ENCODE measurements around the gene MICU1. TPM values are rescaled to one million over a fixed set of nuclear protein-coding genes. Genes with fewer than 3 reads are reported as not detected.

Gene MICU1
- total and polyA plus RNA-seq, 9 donors, result 29.9 to 117 (median 44.5) TPM

DNA sequence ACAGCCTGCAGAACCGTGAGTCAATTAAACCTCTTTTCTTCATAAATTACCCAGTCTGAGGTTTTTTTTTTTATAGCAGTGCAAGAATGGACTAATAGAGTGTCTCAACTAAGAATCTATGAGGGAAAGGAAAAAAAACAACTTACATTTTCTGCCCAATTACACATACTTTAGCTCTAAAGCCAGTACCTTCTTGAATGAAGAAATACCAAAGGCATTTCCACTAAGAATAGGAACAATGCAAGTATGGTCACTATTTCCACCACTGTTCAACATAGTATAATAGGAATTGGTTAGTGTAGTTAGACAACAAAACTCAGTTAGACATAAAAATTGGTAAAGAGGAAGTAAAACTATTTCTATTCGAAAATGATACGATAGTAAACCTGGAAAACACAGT lies 37.6 kb downstream of the MICU1 start:
- Histone ChIP-seq H3K27ac (no peak overlapping the region), H3K36me3 (no peaks in the 10 kb centered on the region), H3K27me3 (no peaks in the 10 kb centered on the region), H3K4me1 (ENCODE audit: insufficient read depth) (peaks cover 1% of the 10 kb centered on the region), H3K4me3 (no peak overlapping the region), H3K9me3 (no peaks in the 10 kb centered on the region)
- 89 to 95% (median 91%) methylated on average over 3 of the region's 3 CpGs for WGBS, 3 donors
- no peak for DNase-seq
- TF ChIP-seq EP300 (IDR thresholded peaks at IDR 0.05) (no peak), POLR2A (IDR thresholded peaks at IDR 0.05) (no peak)
- TF ChIP-seq, protein P1, sequence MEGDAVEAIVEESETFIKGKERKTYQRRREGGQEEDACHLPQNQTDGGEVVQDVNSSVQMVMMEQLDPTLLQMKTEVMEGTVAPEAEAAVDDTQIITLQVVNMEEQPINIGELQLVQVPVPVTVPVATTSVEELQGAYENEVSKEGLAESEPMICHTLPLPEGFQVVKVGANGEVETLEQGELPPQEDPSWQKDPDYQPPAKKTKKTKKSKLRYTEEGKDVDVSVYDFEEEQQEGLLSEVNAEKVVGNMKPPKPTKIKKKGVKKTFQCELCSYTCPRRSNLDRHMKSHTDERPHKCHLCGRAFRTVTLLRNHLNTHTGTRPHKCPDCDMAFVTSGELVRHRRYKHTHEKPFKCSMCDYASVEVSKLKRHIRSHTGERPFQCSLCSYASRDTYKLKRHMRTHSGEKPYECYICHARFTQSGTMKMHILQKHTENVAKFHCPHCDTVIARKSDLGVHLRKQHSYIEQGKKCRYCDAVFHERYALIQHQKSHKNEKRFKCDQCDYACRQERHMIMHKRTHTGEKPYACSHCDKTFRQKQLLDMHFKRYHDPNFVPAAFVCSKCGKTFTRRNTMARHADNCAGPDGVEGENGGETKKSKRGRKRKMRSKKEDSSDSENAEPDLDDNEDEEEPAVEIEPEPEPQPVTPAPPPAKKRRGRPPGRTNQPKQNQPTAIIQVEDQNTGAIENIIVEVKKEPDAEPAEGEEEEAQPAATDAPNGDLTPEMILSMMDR (IDR thresholded peaks at IDR 0.05), result no peak
- intact Hi-C loops (cut with DNase I), result no loop called here

DNA sequence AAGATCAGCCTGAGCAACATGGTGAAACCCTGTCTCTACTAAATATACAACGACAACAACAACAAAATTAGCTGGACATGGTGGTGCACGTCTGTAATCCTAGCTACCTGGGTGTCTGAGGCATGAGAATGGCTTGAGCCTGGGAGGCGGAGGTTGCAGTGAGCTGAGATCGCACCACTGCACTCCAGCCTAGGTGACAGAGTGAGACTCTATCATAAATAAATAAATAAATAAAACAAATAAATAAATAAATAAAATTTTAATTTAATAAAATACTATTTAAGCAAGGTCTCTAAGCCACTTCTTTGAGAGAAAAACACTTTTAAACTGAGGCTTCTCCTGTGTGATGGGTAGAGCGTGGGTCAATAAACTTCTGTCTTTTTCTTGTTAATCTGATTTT lies 38.3 kb downstream of the MICU1 start:
- DNase-seq, result no peak
- WGBS, 3 donors, result 95 to 97% (median 96%) methylated on average over 5 of the region's 5 CpGs
- no peak overlapping the region for H3K4me3 ChIP-seq
- H3K27me3 ChIP-seq, result no peaks in the 10 kb centered on the region
- H3K36me3 ChIP-seq, result no peaks in the 10 kb centered on the region
- TF ChIP-seq POLR2A (IDR thresholded peaks at IDR 0.05) (no peak), EP300 (IDR thresholded peaks at IDR 0.05) (no peak)
- TF ChIP-seq, protein P1 (IDR thresholded peaks at IDR 0.05), result no peak
- no peak overlapping the region for H3K27ac ChIP-seq
- intact Hi-C loops (cut with DNase I), result no loop called here
- H3K4me1 ChIP-seq (ENCODE audit: insufficient read depth), result peaks cover 3% of the 10 kb centered on the region
- no peaks in the 10 kb centered on the region for H3K9me3 ChIP-seq

DNA sequence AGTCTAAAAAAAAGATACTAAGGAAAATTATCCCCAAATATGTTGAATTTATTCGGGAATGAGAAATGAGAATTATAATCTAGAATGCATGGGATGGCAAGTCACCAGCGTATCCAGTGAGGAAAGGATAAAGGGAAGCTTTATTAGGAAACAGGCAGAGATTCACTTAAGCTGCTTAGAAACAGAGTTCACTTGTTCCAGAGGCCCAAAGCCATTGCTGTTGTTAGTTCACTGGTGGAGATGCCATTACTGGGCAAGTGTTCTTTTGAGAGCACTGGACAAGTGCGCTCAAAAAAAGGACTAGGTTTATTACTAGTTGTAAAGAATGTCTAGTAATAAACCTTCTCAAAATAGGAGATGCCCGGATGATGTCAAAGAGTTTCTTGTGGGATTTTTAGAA lies 51.2 kb downstream of the MICU1 start:
- intact Hi-C loops (cut with DNase I), result no loop called here
- peaks cover 2% of the 10 kb centered on the region for H3K4me1 ChIP-seq (ENCODE audit: insufficient read depth)
- H3K9me3 ChIP-seq, result no peaks in the 10 kb centered on the region
- no peaks in the 10 kb centered on the region for H3K27me3 ChIP-seq
- TF ChIP-seq POLR2A (IDR thresholded peaks at IDR 0.05) (no peak), EP300 (IDR thresholded peaks at IDR 0.05) (no peak)
- TF ChIP-seq, protein P1 (IDR thresholded peaks at IDR 0.05), result no peak
- DNase-seq, result no peak
- no peak overlapping the region for H3K27ac ChIP-seq
- WGBS, 3 donors, result 91 to 96% (median 95%) methylated on average over 4 of the region's 4 CpGs
- H3K36me3 ChIP-seq, result no peaks in the 10 kb centered on the region
- H3K4me3 ChIP-seq, result no peak overlapping the region

DNA sequence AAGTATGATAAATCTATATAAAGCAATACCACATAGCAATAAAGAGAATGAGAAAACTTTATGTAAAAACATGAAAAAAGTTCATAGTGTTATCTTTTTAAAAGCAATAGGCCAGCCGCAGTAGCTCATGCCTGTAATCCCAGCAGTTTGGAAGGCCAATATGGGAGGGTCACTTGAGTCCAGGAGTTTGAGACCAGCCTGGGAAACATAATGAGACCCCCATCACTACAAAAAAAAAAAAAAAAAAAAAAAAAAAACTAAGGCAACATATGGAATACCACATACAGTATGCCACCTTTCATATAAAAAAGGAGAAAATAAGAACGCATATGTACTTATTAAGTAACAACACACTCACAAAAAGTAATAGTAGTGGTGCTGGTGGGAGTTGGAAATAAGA lies 52.8 kb downstream of the MICU1 start:
- no peak for TF ChIP-seq EP300 (IDR thresholded peaks at IDR 0.05)
- TF ChIP-seq, protein P1 (IDR thresholded peaks at IDR 0.05), result no peak
- TF ChIP-seq POLR2A (IDR thresholded peaks at IDR 0.05), result no peak
- Histone ChIP-seq H3K27ac (no peak overlapping the region), H3K9me3 (no peaks in the 10 kb centered on the region), H3K4me1 (ENCODE audit: insufficient read depth) (peaks cover 2% of the 10 kb centered on the region), H3K4me3 (no peak overlapping the region), H3K27me3 (no peaks in the 10 kb centered on the region), H3K36me3 (no peaks in the 10 kb centered on the region)
- DNase-seq, result no peak
- intact Hi-C loops (cut with DNase I), result no loop called here
- 89 to 97% (median 91%) methylated on average over 2 of the region's 2 CpGs for WGBS, 3 donors

Data from ovary (tissue), 9 donors.